Omental fat pad (tissue), 4 donors: ENCODE data around the gene NOPCHAP1. TPM values are rescaled to one million over a fixed set of nuclear protein-coding genes. Genes with fewer than 3 reads are reported as not detected.

Experiments
- ATAC-seq: fragments of 150-250 bp; one replicate; pipeline ENCODE4 v1.9.1; 2016; ENCODE audit warnings: mild to moderate bottlenecking, moderate library complexity; ENCODE audit not compliant: low FRiP score
- DNase-seq: peaks from one replicate; pipeline ENCODE4 v3.0.0-alpha.2; 2019; ENCODE audit warnings: low spot score
- total RNA-seq, 4 donors: library from RNA; depleted of rRNA; stranded (reverse); fragments of >200 nt; gene quantifications; one replicate each; pipeline ENCODE4 v1.1.0, GENCODE V29; 2016
- TF ChIP-seq, protein P1 (sequence below), 3 donors: fragments of 450-650 bp; IDR thresholded peaks; one replicate each; pipeline ENCODE4 v1.5.1; 2016 to 2017; ENCODE audit warnings: antibody characterized with exemption in 3 of 3, mild to moderate bottlenecking in 3 of 3, moderate library complexity in 2 of 3

The NOPCHAP1 gene
- total RNA-seq, 4 donors from 2014 or later, result 3.8 to 9.8 (median 6.4) TPM

DNA sequence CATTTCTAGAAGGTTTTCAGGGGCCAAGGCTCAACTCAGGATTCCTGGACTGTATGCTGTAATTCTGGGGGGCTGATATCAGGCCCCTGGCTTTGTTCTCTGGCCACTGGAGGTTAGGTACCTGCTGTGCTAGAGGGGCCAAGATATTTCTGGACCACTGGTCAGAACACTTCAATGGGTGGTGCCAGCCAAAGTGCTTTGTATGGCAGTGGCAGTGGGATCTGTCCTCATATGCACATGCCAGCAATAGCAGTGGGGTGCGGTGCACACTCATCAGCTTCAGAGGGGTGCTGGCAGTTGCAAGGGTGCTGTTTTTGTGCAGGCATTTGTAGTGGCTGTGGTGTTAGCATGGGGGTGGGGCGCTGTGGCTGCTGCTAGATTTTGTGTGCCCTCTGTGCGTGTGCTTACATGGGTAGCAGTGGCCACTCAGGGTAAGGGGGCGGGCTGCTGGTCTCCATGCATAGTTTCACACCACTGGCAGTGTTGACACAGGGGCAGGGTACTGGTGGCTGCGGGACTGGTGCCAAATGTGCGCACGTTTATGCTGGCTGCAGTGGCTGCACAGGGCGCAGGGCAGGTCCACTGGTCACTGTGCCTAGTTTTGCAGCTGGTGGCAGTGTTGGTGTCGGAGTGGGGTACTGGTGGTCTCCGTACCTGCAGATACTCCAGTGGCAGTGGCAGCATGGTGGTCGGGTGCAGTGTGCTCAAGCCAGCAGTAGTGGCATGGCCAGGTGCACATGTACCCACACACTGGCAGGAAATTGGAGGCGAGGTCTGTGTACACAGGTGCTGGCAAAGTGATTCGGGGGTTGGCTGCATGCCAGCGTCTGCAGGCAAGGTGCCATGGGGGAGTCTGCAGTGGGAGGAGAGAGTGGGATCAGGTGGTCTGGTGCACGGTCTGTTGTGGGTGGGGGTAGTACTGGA is 12.6 kb downstream of the NOPCHAP1 start:
- ATAC-seq (no peak), DNase-seq (no peak)
- TF ChIP-seq, protein P1, sequence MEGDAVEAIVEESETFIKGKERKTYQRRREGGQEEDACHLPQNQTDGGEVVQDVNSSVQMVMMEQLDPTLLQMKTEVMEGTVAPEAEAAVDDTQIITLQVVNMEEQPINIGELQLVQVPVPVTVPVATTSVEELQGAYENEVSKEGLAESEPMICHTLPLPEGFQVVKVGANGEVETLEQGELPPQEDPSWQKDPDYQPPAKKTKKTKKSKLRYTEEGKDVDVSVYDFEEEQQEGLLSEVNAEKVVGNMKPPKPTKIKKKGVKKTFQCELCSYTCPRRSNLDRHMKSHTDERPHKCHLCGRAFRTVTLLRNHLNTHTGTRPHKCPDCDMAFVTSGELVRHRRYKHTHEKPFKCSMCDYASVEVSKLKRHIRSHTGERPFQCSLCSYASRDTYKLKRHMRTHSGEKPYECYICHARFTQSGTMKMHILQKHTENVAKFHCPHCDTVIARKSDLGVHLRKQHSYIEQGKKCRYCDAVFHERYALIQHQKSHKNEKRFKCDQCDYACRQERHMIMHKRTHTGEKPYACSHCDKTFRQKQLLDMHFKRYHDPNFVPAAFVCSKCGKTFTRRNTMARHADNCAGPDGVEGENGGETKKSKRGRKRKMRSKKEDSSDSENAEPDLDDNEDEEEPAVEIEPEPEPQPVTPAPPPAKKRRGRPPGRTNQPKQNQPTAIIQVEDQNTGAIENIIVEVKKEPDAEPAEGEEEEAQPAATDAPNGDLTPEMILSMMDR (IDR thresholded peaks at IDR 0.05), result no peak

DNA sequence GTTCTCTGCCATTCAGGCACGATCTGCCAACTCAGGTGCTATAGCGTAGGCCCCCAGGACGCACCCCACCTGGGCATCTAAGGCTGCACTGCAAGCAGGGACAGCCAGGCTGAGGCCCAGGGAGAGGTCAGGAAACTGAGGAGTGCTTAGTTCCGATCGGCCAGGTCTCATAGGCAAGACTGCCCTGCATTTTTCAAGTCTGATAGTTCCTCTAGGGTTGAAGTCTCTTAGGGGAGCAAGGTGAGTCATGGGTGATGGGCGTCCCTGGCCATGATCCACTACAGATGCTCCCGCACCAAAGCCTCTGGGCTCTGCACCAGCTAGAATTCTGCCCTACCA is 13.2 kb downstream of the NOPCHAP1 start:
- TF ChIP-seq, protein P1 (IDR thresholded peaks at IDR 0.05), result no peak
- DNase-seq, result no peak
- ATAC-seq, result no peak

DNA sequence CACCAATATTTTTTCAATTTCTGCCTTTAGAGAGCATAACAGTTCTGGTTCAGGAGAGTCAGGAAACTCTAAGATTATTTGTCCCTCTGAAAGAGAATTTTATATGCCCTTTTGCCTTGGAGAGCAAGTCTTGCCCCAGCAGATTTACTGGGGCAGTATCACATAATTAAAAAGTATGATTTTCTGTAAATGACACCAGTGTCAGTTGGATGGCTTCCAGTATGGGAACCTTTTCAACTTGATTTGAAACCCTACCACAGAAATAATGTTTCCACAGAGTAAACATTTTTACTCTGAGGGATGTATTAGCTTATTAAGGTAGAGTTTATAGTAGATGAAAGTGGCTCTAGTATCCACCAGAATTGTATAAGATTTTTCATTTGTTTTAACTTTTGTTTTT is 15.4 kb downstream of the NOPCHAP1 start:
- TF ChIP-seq, protein P1 (IDR thresholded peaks at IDR 0.05), result no peak
- DNase-seq (no peak), ATAC-seq (no peak)

DNA sequence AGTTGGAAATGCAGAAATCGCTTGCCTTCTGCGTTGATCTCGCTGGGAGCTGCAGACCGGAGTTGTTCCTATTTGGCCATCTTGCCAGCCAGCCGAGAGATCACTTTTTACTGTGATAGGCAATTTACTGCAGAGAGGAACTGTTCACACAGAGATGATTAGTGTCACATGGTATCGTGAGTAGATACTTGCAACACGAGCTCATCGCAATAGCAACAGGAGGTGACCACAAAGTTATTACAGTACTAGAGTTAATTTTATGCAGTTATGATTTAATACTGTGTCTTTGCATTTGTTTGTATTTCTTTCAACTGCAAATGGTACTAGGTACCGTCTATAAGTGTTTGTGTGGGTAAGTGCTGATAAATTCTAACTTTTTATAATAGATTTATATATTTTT is 27.8 kb downstream of the NOPCHAP1 start:
- no peak for DNase-seq
- TF ChIP-seq, protein P1 (IDR thresholded peaks at IDR 0.05), result no peak
- no peak for ATAC-seq

DNA sequence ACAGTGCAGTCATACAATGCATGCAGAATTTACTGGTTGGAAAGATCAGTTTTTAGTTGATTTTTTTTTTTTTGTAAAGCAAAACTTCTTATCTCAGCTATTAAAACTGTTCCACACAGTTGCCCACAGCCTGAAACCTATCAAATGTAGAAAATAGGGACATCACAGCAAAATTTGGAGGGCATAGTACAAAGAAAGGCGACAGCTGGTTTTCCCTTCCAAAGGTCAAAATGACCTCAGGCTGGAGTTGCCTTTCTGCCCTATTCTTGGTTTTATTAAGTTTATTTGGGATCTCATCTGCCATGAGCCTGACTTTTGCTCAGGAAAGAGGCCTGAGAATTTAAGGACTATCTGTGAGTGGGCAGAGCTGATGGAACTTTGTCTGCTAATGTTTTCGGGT is 28.5 kb downstream of the NOPCHAP1 start:
- ATAC-seq (no peak), DNase-seq (no peak)
- TF ChIP-seq, protein P1 (IDR thresholded peaks at IDR 0.05), result no peak

DNA sequence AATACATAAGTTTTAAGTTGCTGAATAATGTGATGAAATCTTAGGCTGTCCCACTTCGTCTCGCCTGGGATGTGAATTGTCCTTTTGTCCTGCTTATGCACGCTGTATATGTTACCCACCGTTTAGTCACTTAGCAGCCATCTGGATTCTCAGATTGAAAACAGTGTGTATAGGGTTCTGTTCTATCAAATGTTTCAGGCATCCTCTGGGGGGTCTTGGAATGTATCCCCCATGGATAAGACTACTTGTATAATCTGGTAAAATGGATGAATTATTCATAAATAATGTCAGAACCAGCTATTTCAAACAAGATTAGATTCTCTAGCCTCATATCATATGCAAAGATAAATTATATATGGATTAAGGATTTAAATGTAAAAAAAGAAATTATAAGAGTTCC is 29.4 kb downstream of the NOPCHAP1 start:
- DNase-seq (no peak), ATAC-seq (no peak)
- TF ChIP-seq, protein P1 (IDR thresholded peaks at IDR 0.05), result no peak

DNA sequence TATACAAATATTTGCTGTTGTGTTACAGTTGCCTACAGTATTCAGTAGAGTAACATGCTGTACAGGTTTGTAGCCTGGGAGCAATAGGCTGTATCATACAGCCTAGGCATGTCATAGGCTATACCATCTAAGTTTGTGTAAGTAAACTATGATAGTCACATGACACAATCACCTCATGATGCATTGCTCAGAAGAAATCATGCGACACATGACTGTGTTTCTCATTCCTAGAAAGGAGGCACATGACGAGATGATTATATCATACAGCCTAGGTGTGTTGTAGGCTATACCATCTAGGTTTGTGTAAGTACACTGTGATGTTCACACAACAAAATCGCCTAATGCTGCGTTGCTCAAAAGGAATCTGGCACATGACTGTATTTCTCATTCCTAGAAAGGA is 31.9 kb downstream of the NOPCHAP1 start:
- TF ChIP-seq, protein P1 (IDR thresholded peaks at IDR 0.05), result no peak

More for the DNA sequence above, 31.9 kb downstream of the NOPCHAP1 start:
- no peak for ATAC-seq
- no peak for DNase-seq
